NCI-H187 (cell line): ENCODE data around the gene PLG.
"Not testable (repeated sequence)": the region's sequence is repeated elsewhere in the genome, so short reads cannot be mapped to it uniquely, and the experiment has no call there.

Source experiments
- DNase-seq, 2 experiments: peaks; one replicate each; lab custom pipeline; 2025; lab: John Stamatoyannopoulos, UW

Gene PLG

GRCh38 chr6:160704688-160705087 lies 2.6 kb downstream of the PLG start:
- DNase-seq = not testable (repeated sequence)

- not testable (repeated sequence) for DNase-seq
Measured at GRCh38 chr6:160708993-160709392, 6.9 kb downstream of the PLG start.

- DNase-seq = no peak
Measured at GRCh38 chr6:160714731-160715316, 12.8 kb downstream of the PLG start.

- DNase-seq = no peak
Measured at GRCh38 chr6:160730911-160731310, 28.9 kb downstream of the PLG start.

GRCh38 chr6:160733050-160733646 lies 31.1 kb downstream of the PLG start:
- no peak for DNase-seq

- DNase-seq = no peak
Measured at GRCh38 chr6:160734627-160735026, 32.6 kb downstream of the PLG start.

- DNase-seq = no peak
Measured at GRCh38 chr6:160735523-160735922, 33.5 kb downstream of the PLG start.

GRCh38 chr6:160737934-160738333 lies 35.9 kb downstream of the PLG start:
- DNase-seq = no peak

- DNase-seq = no peak
Measured at GRCh38 chr6:160739955-160740354, 37.9 kb downstream of the PLG start.

- DNase-seq = not testable (repeated sequence)
Measured at GRCh38 chr6:160741012-160741411, 39.0 kb downstream of the PLG start.

- no peak for DNase-seq
Measured at GRCh38 chr6:160742090-160742489, 40.0 kb downstream of the PLG start.

GRCh38 chr6:160750276-160750689 lies 48.2 kb downstream of the PLG start:
- DNase-seq = no peak

GRCh38 chr6:160753211-160753610 lies 51.2 kb downstream of the PLG start:
- DNase-seq = not testable (repeated sequence)

GRCh38 chr6:160755165-160755564 lies 53.1 kb downstream of the PLG start:
- DNase-seq = no peak

- DNase-seq = no peak
Measured at GRCh38 chr6:160756021-160756420, 54.0 kb downstream of the PLG start.

GRCh38 chr6:160756871-160757270 lies 54.8 kb downstream of the PLG start:
- no peak for DNase-seq

- DNase-seq = no peak
Measured at GRCh38 chr6:160764847-160765246, 62.8 kb downstream of the PLG start.

GRCh38 chr6:160765412-160765811 lies 63.4 kb downstream of the PLG start:
- DNase-seq = no peak

GRCh38 chr6:160766657-160766988 lies 64.6 kb downstream of the PLG start:
- no peak for DNase-seq

- no peak for DNase-seq
Measured at GRCh38 chr6:160766989-160767646, 65.1 kb downstream of the PLG start.

GRCh38 chr6:160767647-160768019 lies 65.6 kb downstream of the PLG start:
- no peak for DNase-seq

- no peak for DNase-seq
Measured at GRCh38 chr6:160768101-160768500, 66.1 kb downstream of the PLG start.

GRCh38 chr6:160774399-160774798 lies 72.4 kb downstream of the PLG start:
- no peak for DNase-seq
